ENCODE data around the gene TCERG1.

The TCERG1 gene

DNA sequence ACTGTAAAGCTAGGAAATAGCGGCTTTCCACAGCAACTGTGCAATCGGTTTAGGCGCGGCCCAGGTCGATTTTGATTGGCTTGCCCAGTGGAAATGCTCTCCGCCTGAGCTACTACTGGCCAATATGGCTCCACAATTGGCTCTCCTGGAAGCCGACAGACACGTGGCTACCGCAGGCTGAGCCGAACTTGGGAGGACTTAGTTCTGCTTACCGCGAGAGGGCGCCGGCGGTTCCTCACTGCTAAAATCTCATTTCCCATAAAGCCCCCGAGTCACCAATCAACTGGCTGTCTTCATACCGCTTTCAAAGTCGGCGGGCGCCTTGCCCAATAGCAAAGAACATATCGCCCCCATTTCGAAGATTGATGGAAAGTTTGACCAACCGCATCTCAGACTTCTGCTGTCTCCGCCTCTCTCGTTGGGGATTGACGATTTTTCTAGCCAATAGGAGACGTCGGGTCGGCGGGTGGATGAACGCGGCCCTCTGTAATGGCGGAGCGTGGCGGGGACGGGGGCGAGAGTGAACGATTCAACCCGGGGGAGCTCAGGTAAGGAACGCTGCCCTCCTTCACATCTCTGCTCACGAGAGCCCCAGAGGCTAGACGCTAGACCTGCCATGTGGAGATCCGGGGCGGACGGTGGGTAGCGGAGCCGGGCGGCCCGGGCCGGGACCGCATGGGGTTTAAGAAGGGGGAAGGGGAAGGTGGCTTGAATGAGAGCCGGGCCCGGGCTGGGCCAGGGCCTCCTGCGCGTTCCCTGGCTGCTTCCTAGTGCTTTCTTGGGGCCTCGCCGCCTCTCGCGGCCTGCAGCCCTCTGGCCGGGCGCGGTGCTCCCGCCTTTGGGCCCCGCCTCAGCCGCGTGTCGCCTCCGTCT is at the start of gene TCERG1:
TCERG1 (plus strand) TSS at position 473 of the 873 bp plus-strand sequence; CDS start at position 490, 17 bp downstream.
- DNase-seq (ENCODE audit: low read depth), result peak; percentile 100

DNA sequence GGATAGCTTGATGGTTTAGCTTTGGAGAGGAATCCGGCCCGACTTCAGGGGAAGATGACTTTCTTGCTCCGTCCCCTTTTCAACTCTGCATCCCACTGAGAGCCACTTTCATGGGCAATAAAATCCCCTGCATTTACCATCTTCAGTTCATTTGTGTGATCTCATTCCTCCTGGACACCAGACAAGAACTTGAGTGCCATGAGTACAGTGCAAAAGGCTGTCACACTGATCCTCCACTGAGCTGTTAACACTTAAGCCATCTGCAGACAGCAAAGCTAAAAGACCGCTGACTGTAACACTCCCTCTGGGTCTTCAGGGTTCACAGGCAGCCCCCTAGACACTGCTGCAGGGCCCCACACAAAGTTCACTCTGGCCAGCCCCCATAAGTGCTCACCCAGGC is 48.3 kb upstream of the TCERG1 start:
- no peak for DNase-seq (ENCODE audit: low read depth)

DNA sequence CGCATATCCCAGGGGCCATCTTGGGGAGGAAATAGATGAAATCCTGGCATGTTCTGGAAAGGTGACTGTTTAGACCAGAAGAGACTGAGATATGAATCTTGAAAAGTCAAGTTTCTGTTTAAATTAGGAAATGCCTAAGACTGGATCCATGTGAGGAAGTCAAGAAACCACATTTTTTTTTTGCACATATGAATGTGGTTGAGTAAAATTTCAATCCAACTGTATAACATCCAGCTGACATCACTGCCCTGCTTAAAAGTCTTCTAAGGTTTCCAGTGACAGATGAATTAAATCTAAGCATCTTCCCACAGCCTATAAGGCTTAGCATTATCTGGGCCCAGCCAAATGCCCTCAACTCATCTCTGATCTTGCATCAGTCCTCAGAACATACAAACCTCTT is 47.7 kb upstream of the TCERG1 start:
- DNase-seq (ENCODE audit: low read depth), result no peak

DNA sequence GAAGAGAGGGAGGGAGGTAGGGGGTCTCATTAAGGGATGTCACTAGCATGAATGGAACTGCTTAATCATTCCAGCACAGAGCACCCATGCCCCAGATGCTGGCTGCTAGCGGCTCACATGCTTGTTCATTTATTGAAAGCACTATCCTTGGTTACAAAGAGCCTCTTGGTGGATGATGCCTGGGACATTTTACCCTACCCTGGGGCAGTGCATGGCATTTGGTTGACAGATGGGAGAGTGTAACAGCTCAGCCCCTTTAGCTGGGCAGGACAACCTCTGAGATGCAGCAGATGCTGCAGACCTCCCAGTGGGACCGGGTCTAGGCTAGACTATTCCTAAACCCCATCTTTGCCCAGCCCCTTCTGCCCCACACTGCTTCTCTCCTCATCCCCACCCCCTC is 46.9 kb upstream of the TCERG1 start:
- DNase-seq (ENCODE audit: low read depth), result no peak

DNA sequence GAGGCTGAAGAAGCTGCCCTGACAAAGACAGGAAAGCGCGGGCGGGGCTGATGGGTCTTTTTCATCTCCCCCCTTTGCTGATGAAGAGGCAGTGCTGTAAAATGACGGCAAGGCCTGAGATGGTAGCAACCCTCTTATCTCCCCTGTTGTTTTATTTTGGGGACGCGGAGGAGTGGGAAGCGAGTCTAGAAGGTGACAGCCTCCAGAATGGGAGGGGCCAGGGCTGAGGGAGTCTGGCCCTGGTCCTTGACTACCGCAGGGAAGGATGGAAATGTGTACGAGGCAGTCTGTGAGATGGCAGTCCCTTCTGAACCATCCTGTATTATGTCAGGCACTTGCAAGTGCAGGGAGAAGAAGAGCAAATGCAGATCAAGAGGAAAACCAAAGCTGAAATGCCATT is 46.1 kb upstream of the TCERG1 start:
- no peak for DNase-seq (ENCODE audit: low read depth)

DNA sequence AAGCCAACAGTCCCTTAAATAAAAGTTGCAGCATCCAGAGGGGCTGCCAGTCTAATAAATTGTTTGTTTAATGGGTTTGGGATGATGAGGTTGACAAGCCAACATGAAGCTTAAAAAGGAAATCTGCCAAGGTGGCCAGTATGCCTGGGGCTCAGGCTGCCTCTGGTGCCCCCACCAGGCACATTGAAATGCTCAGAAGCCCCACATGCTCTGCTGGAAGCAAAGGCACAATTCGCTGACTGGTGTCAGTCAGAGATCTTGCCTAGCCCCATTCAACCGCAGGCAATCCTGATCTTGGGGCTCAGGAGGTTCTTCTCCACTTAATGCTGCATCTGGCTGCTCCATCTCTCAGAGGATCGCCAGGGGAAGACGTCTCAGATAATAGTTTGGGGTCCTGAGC is 44.2 kb upstream of the TCERG1 start:
- DNase-seq (ENCODE audit: low read depth), result no peak

DNA sequence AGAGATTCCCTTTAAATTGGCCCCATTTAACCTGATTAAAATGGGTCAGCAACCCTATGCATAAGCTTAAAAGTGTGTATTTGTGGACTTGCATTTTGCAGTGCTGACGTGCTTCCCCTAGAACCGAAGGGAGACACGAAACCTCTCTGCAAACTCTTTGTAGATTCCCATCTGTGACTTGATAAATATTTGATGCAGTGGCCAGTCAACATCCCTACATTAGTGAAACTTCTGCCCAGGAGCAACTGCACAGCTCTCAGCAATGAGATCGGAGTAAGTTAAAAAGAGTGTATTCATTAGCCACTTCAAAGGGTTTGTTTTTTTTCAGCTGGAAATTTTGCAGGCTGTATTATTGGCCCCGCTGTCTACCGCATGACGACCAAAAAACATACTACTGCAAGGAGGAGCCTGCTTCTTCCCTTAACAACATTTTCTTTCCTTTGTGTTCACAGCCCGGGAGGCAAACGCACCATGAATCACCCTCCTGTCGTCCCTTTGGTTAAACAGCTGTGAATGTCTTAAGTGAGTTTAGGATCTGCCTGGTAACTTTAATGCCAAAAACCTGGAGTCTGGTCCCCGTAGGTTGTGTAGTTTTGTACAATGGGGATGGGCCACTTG is 38.0 kb upstream of the TCERG1 start:
- DNase-seq (ENCODE audit: low read depth), result no peak

DNA sequence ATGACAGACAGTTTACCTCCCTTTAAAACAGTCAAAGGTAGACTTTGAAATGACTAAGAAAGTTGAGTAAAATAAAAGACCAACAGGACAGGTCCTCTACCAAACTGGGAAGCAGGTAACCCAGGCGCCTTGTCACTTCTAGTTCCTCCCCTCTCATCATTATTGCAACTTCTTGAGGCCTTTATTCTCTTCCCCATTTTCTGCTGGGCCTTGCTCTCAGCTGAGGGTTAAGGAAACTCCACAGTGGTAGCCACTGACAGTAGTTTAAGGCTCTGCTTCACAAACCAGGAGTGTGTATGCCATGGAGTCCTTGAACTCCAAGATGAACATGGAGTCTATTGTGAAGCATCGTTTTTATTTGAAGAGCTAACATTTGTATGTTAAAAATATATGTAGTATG is 36.9 kb upstream of the TCERG1 start:
- no peak for DNase-seq (ENCODE audit: low read depth)

DNA sequence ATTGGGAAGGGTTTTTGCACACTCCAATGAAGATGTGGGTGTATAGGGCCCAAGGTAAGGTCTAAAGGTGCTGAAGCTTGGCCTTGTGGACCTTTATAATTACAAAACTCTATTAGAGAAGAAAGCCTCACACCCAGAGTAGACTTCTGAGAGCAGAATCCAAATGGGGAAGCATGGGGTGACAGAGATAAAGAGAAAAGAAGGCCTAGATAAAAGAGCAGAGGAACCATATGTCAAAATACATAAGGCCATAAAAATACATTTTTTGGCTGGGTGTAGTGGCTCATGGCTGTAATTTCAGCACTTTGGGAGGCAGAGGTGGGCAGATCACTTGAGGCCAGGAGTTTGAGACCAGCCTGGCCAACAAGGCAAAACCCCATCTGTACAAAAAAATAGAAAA is 27.4 kb upstream of the TCERG1 start:
- no peak for DNase-seq (ENCODE audit: low read depth)

DNA sequence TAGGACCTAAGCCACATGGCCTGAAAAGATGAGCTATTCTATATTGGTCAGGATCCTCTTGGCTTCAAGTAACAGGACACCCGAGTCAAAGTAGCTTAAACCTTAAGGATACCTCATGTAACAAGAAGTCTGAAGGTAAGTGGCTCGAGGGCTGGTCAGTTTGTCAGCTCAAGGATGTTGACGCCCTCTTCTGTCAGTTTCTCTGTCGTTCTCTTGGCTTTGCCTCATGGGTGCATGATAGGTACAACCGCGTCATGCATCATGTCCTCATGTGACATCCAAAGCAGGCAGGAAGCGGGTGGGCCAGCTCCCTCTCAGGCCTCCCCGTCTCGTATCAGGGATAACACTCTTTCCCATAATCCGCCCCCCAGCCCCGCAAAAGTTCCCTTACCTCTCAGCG is 22.1 kb upstream of the TCERG1 start:
- DNase-seq (ENCODE audit: low read depth), result no peak

DNA sequence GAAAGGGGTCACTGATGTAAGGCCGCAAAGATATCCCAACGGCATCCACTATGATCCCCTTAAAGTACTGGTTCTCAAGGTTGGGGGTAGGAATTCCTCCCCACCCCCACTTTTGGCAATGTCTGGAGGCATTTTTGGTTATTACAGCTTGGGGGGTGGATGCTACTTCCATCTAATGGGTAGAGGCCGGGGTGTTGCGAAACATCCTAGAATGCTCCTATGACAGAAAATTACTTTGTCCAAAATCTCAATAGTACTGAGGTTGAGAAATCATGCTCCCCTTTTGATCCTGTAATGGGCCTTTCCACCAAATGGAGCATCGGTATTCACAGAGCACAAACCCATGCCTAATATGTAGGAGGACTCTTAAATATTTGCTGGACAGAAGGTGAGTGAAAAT is 20.8 kb upstream of the TCERG1 start:
- DNase-seq (ENCODE audit: low read depth), result no peak

DNA sequence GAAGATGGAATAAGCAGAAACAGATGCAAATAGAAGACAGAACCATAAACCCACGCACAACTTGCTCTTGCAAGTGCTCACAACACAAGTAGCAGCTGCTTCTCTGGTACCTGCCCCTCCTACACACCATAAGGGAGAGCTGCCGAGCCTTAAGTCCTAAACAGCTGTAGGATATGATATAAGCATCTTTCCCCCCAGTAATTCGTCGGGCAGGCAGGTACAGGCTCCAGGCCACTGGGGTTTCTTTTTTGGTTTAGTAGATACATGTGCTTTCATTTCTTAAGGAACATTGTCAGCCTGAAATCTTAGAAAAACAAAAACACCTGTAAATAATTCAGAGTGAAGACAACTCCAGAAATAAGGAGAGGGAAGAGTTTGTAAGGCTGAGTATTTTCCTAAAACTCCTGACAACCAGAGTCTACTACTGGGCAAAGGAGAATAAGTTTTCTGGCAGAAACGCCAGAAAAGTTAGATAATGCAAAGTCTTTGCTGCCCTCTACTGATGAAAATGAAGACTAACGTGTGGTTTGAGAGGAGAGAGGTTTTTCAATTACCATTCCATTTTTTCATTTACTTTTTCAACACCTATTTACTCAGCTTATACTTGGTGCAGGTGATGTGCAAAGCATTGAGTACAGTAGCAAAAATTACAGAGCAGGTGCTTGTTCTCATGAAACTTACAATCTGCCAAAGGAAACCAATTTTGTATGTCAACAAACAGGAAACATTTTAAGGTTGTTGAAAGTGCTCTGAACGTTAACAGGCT is 20.1 kb upstream of the TCERG1 start:
- DNase-seq (ENCODE audit: low read depth), result no peak

DNA sequence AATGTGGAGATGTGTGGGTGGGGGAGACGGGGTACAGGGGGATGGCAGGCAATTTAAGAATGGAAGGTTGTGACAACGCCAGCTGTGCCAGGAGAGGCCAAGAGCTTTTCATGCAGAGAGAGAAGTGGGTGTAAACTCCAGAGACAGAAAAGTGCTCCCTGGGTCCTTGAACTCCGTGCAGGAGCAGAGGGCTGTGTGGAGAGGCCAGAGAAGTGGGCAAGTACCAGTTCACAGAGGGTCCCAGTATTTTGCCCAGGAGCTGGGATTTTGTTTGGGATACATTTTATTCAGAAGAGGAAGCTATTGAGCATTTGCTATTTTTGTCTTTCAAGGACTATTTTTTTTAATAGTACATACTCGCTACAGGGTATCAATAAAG is 19.5 kb upstream of the TCERG1 start:
- DNase-seq (ENCODE audit: low read depth), result no peak

DNA sequence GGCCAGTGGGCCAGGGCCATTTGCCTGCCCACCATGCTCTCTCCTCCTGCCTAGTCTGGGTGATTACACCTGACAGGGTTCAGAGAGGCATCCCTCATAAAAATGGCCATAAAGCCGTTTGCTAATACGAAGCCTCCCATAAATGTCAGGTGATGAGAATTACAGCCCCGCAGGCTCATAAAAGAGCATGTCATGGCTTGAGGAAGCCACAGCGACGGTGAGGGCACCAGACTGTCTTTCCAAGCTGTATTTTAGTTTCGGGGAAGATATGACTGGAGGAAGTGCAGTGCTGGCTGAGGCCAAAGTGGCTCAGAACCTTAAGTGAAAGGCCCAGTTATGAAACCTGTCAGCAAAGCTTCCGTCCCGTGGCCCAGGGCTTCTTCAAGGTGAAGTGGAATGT is 18.5 kb upstream of the TCERG1 start:
- no peak for DNase-seq (ENCODE audit: low read depth)

DNA sequence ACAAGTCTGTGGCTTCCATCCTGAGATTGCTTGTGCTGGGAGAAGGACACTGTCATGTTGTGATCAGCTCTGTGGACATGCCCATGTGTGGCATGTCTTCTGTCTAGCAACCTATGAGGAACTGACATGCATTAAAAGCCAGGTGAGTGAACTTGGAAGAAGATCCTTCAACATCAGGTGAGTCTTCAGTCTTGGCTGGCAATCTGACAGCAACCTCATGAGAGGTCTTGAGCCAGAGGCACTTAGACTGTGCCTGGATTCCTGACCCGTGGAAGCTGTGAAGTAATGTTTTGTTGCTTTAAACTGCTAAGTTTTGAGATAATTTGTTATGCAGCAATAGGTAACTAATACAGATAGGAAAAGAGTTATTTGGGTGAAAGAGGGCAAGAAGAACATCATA is 6.8 kb upstream of the TCERG1 start:
- no peak for DNase-seq (ENCODE audit: low read depth)

DNA sequence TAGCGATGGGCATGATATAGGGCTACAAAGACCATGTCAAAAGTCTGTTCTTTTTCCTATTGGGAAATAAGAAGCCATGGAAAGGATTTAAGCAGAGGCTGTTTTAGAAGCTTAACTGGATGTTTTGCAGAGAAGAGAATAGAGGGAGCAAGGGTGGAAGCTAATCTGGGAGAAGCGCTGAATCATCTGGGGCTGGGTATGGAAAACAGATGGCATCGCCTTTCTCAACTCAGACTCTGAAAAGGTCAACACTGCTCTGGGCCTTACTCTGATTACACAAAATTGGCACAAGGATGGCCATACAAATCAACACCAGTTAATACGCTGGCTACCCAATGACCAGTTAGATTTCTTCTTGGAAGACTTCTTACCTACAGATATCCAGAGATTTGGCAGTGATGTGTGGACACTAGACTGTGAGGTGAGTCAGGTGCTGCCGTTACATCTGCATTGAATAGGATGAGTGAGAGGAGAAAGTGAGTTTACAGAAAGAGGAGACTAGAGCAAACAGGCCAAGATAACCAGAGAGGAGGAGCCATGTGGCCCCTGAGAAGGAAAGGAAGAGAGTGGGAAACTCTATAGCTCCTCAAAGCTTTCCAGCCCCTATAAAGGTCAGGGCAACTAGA is 6.2 kb upstream of the TCERG1 start:
- no peak for DNase-seq (ENCODE audit: low read depth)

DNA sequence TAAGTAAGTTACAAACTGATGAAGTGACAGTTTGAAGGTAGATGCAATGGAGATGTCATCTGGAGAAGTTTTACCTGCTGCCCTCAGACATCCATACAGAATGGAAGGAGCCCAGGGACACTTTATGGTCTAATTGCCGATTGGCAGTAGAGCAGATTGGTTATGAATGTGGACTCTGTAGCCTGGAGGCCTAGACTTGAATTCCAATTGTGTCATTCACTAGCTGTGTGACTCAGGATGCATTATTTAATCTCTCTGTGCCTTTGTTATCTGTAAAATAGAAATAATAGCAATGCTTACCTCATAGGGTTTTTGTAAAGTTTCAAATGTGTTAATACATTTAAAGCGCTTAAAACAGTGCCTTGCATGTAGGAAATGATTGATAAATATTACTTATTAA is 5.2 kb upstream of the TCERG1 start:
- no peak for DNase-seq (ENCODE audit: low read depth)

DNA sequence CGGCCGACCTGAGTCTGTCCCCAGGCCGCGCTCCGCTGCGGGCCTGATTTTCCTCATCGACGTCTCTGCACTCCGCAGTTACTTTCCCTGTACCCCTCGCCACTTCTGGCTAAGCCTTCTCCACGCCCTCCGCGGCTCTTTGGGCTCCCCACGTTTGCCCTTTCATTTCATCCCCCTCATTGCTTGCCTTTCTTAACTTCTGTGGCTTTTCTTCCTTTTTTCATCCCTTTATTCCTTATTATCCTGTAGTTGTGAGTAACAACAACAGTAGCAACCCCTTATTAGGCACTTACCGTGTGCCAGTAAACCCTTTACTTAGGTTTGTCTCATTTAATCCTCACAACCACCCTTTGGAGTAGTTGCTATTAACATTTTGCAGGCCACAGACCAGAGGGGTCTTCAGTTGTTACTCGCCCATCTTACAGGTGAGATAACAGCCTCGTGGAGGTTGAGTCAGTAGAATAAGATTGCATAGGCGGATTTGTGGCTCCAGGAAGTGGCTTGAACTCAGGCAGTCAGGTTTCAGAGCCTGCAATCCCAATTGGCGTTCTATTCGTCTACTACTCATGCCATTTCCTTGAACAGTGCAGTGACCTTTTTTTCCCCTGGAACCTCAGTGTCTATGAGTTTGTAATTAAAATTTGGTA is 724 bp downstream of the TCERG1 start:
- DNase-seq (ENCODE audit: low read depth), result no peak

DNA sequence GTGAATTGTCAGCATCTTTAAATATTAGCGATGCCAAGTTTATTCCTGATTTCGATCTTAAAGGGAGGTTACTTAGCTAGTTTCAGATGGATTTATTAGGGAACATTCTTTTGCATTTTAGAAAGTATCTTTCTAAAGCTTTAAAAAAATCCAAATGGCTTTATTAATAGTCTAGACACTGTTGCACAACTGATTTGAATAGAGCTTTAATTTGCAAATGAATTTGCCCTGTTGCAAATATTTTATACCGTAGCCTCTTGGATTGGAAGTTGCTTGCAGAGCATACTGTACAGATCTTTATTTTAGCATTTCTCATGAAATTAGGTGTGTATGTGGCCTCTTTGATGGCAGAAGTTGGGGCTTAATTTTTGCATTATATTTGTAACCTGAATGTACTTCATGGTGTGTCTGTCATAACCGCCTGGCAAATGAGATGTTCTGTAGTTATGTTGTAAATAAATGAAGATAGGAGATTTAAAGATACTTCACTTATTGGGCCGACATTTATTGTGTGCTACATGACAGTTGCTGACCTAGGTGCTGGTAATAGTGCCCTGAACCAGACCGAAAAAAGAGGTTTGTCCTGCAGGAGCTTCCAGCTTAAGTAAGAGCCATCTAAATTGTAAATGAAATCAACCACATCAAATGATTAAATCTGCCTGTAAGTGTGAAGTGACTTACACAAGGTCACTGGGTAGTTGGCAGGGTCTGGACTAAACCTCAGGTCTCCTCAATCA is 1.8 kb downstream of the TCERG1 start:
- DNase-seq (ENCODE audit: low read depth), result no peak

DNA sequence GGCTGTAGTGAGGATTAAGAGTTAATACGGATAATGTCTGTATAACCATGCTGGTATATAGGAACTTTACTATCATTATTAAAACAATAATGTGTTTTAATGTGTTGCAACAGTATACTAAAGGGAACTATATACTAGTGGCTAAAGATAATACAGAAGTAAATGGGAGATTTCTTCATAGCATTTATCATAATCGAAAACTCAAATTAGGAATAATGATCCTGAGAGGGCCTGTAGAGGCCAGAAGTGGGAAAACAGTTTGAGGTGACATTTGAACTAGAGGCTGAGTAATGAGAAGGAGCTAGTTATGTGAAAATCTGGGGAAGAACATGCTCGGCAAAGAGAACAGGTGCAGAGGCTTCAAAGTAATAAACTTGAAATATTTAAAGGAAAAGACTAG is 2.9 kb downstream of the TCERG1 start:
- DNase-seq (ENCODE audit: low read depth), result no peak

DNA sequence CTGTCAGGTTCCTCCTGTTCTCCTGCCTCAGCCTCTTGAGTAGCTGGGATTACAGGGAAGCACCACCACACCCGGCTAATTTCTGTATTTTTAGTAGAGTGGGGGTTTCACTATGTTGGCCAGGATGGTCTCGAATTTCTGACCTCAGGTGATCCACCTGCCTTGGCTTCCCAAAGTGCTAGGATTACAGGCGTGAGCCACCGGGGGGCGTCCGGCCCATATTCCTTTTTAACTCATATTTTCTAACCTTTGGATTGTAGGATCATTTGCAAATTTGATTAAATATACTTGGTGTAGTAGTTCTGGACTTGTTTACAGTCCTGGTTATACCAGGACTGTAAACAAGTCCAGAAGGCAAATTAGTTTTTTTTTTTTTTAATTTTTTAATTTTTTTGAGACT is 4.3 kb downstream of the TCERG1 start:
- no peak for DNase-seq (ENCODE audit: low read depth)
